ENCODE results near the gene ZNF835.

ZNF835 gene

DNA sequence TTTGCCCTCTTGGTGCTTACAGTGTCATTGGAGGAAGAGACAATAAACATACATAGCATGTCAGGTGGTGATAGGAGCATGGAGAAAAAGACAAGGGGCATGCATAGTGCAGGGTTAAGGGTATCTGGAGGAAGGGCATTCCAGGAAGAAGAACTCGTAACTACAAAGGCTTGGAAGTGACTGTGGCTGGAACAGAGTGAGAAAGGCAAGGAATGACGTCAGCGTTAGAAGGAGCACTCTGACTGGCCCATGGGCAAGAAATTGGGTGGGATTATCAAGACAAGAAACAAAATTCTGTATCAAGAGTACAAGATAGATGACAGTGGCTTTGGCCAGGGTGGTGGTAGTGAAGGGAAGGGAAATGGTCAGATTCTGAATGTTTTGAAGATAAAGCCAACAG is 17.4 kb downstream of the ZNF835 start:
- DNase-seq (ENCODE audit: low read depth, low spot score), result no peak
- TF ChIP-seq, protein P1, sequence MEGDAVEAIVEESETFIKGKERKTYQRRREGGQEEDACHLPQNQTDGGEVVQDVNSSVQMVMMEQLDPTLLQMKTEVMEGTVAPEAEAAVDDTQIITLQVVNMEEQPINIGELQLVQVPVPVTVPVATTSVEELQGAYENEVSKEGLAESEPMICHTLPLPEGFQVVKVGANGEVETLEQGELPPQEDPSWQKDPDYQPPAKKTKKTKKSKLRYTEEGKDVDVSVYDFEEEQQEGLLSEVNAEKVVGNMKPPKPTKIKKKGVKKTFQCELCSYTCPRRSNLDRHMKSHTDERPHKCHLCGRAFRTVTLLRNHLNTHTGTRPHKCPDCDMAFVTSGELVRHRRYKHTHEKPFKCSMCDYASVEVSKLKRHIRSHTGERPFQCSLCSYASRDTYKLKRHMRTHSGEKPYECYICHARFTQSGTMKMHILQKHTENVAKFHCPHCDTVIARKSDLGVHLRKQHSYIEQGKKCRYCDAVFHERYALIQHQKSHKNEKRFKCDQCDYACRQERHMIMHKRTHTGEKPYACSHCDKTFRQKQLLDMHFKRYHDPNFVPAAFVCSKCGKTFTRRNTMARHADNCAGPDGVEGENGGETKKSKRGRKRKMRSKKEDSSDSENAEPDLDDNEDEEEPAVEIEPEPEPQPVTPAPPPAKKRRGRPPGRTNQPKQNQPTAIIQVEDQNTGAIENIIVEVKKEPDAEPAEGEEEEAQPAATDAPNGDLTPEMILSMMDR (IDR thresholded peaks at IDR 0.05; ENCODE audit: insufficient read depth, low read length, missing control alignments), result no peak
- POLR2A ChIA-PET, result no interaction called here
- CTCF ChIA-PET, result no interaction called here
- no peak overlapping the region for H3K4me3 ChIP-seq (ENCODE audit: low read depth, low read length)

DNA sequence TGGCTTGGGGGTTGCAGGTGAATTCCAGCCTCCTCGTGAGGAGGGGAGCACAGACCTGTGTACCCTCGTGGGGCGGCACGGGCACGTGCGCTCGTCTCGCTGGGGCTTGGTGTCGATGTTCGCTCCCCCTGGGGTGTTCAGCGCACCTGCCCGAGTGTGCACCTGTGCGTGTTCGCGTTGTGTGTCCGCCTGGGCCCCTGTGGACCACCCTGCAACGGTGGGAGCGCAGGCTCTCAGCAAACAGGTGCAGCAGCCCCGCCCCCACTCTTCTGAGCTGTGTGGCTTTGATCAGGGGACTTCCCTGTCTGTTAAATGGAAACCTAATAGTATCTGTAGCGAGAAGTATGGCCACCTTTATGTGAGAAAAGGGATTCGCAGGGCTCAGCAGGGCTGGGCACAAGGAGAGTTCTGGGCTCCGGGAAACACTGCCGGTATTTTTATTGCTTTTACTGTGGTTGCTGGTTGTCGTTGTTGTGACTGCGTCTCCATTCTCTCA is 28.0 kb downstream of the ZNF835 start:
- H3K4me3 ChIP-seq (ENCODE audit: low read depth, low read length), result no peak overlapping the region
- no peak for DNase-seq (ENCODE audit: low read depth, low spot score)
- TF ChIP-seq, protein P1 (IDR thresholded peaks at IDR 0.05; ENCODE audit: insufficient read depth, low read length, missing control alignments), result no peak
- CTCF ChIA-PET, result no interaction called here
- POLR2A ChIA-PET, result no interaction called here

DNA sequence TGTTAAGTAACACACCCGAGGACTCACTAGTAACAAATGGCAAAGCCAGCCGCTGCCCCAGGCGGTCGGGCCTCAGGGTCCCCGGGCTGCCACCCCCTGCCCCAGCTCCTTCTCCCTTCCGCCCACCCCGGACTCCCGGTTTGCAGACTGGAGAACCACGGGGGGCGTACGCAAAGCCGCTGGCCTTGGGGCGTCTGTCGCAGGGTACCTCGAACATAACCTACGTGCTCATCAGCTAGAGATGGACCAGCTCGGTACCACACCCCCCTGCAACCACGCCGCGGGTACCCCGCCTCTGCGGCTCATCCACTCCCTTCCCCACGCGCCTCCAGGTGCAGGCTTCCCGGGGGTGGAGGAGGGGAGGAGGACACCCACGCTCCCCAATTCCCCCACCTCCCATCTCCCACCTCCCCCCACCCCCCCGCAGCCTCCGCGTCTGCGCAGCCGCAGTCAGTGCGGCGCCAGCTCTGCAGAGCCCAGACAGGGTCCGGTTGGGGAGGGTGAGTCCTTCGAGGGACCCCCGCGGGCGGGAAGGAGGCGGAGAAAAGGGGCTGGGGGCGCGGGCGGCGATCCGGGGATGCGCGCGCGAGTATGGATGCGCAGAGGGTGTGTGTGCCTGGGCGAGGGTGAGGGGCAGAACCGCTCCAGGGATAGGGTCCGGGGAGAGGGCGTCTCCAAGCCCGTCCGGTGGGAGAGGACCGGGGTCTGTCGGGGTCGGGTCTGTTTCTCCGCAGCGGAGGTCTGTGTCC is 28.7 kb downstream of the ZNF835 start, which contains the start of gene SMIM17:
TSS of gene SMIM17 (plus strand) at position 449 of the 749 bp plus-strand sequence. CDS start 2,509 bp downstream, outside the sequence.
- TF ChIP-seq, protein P1 (IDR thresholded peaks at IDR 0.05; ENCODE audit: insufficient read depth, low read length, missing control alignments), result no peak
- POLR2A ChIA-PET, result no interaction called here
- CTCF ChIA-PET, result no interaction called here
- no peak for DNase-seq (ENCODE audit: low read depth, low spot score)
- no peak within 1 kb of the TSS for H3K4me3 ChIP-seq (ENCODE audit: low read depth, low read length)

DNA sequence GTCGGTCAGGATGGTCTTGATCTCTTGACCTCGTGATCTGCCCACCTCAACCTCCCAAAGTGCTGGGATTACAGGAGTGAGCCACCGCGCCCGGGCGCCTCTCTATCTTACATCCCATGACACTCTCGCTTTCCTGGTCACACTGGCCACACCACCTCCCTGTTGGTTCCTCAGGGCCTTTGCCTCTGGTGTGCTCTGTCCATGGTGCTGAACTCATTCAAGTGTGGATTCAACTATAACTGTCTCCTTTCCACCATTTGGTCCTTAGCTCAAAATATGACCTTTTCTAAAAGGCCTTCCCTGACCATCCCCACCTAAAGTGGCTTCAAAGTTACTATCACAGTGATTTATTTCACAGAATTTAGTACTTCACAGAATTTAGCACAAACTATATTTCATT is 32.3 kb downstream of the ZNF835 start:
- POLR2A ChIA-PET, result no interaction called here
- TF ChIP-seq, protein P1 (IDR thresholded peaks at IDR 0.05; ENCODE audit: insufficient read depth, low read length, missing control alignments), result no peak

DNA sequence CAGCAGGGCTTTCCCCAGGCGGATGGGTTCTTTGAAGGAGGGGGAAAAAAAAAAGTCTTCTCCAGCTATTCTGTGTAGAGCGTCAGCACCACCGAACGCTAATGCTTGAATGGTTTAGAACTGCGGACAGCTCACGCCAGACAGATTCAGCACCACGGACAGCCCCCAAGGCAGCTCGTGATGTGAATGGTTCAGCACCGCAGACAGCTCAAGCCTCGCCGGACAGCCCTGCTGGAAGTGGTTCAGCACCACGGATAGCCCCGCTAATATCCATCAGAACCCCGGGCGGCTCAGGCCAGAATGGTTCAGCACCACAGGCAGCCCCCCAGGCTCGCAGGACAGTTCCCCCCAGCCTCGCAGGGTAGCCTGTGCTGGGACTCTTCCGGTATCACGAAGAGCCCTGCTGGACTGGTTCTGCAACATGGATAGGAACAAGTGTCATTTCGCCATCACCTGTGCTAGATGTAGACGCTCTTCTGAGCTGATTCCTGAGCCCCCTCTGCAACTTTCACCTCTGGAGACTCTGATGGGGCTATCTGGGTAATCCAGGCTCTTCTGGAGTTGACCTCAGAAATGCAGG is 33.5 kb downstream of the ZNF835 start:
- no peak overlapping the region for H3K4me3 ChIP-seq (ENCODE audit: low read depth, low read length)
- ChIA-PET POLR2A (no interaction called here), CTCF (no interaction called here)
- TF ChIP-seq, protein P1 (IDR thresholded peaks at IDR 0.05; ENCODE audit: insufficient read depth, low read length, missing control alignments), result no peak
- DNase-seq (ENCODE audit: low read depth, low spot score), result peak; percentile 7

More for the DNA sequence above, 32.3 kb downstream of the ZNF835 start:
- no peak overlapping the region for H3K4me3 ChIP-seq (ENCODE audit: low read depth, low read length)
- DNase-seq (ENCODE audit: low read depth, low spot score), result no peak
- CTCF ChIA-PET, result no interaction called here

DNA sequence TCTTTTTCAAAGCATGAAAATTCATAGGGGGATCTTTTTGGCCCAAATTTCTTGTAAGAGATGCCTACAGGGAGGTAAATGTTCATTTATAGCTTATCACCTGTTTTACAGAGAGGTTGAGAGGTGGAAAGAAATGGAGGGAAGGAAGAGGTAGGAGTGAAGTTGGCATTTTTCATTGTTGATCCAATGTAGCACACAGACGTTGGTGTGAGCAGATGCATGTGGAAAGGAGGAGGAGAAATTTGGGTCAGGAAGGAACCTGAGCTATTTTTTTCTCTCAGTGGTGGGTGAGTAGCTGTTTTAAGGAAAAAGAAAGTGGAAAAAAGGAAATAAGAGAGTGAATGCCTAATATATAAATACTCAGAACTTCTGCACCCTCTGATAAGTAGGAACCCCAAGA is 38.5 kb downstream of the ZNF835 start:
- TF ChIP-seq, protein P1 (IDR thresholded peaks at IDR 0.05; ENCODE audit: insufficient read depth, low read length, missing control alignments), result no peak
- POLR2A ChIA-PET, result no interaction called here
- H3K4me3 ChIP-seq (ENCODE audit: low read depth, low read length), result no peak overlapping the region
- CTCF ChIA-PET, result no interaction called here
- DNase-seq (ENCODE audit: low read depth, low spot score), result no peak
